DOHH2 (cell line): Measurements from ENCODE around the gene GRAP.

Experiments used
- H3F3A ChIP-seq: fragments of 200-600 bp; sonication (generic), shearing (Covaris generic); 2 replicates; pipeline ENCODE4 v1.6.0; 2016; ENCODE audit warnings: antibody characterized with exemption, mild to moderate bottlenecking; ENCODE audit not compliant: control insufficient read depth, insufficient read depth
- H3K27ac ChIP-seq: fragments of 200-600 bp; sonication (generic); 2 replicates; pipeline ENCODE4 v1.5.1; 2014; ENCODE audit warnings: low read depth, mild to moderate bottlenecking, low read length, moderate library complexity
- H3K27me3 ChIP-seq: fragments of 200-600 bp; sonication (generic); 2 replicates; pipeline ENCODE4 v1.6.1; 2014; ENCODE audit warnings: mild to moderate bottlenecking, low read length, mixed read lengths; ENCODE audit not compliant: control insufficient read depth
- H3K36me3 ChIP-seq: fragments of 200-600 bp; sonication (generic); 2 replicates; pipeline ENCODE4 v1.6.1; 2014; ENCODE audit warnings: mild to moderate bottlenecking, low read length, moderate library complexity, mixed read lengths; ENCODE audit not compliant: control insufficient read depth
- H3K4me1 ChIP-seq: fragments of 200-600 bp; sonication (generic); 2 replicates; pipeline ENCODE4 v1.6.1; 2014; ENCODE audit warnings: mild to moderate bottlenecking, low read length, mixed read lengths; ENCODE audit not compliant: control insufficient read depth
- H3K4me2 ChIP-seq: fragments of 200-600 bp; sonication (generic); 2 replicates; pipeline ENCODE4 v1.6.0; 2014; ENCODE audit warnings: mild to moderate bottlenecking, low read length, moderate library complexity
- H3K4me3 ChIP-seq: fragments of 200-600 bp; sonication (generic); 2 replicates; pipeline ENCODE4 v1.5.1; 2014; ENCODE audit warnings: mild to moderate bottlenecking, low read length, mixed read lengths
- H3K79me2 ChIP-seq: fragments of 200-600 bp; sonication (generic); 2 replicates; pipeline ENCODE4 v1.6.1; 2014; ENCODE audit warnings: mild to moderate bottlenecking, low read length, mixed read lengths; ENCODE audit not compliant: control insufficient read depth
- H3K9me2 ChIP-seq: fragments of 200-600 bp; sonication (generic); replicated peaks from 2 replicates; pipeline ENCODE4 v1.6.1; 2014; ENCODE audit warnings: mild to moderate bottlenecking, low read length, mixed read lengths; ENCODE audit not compliant: control insufficient read depth
- H3K9me3 ChIP-seq: fragments of 200-600 bp; sonication (generic); 2 replicates; pipeline ENCODE4 v1.6.1; 2014; ENCODE audit warnings: antibody characterized with exemption, low read length, mixed read lengths; ENCODE audit not compliant: control insufficient read depth, insufficient read depth
- H4K20me1 ChIP-seq: fragments of 200-600 bp; sonication (generic); 2 replicates; pipeline ENCODE4 v1.6.0; 2014; ENCODE audit warnings: low read depth, mild to moderate bottlenecking, antibody characterized with exemption, low read length, moderate library complexity; ENCODE audit not compliant: control insufficient read depth, insufficient read depth
- EZH2phosphoT487 ChIP-seq: fragments of 200-600 bp; sonication (generic); IDR thresholded peaks from 2 replicates; pipeline ENCODE4 v1.6.1; 2017; ENCODE audit warnings: borderline replicate concordance, mild to moderate bottlenecking, antibody characterized with exemption, low read length, moderate library complexity, mixed read lengths
- TF ChIP-seq, protein P1 (sequence below): fragments of 200-600 bp; sonication (generic); IDR thresholded peaks from one replicate; pipeline ENCODE4 v1.5.1; 2014; ENCODE audit warnings: antibody characterized with exemption, mild to moderate bottlenecking, low read depth, low read length; ENCODE audit not compliant: poor library complexity, severe bottlenecking

The GRAP gene

DNA sequence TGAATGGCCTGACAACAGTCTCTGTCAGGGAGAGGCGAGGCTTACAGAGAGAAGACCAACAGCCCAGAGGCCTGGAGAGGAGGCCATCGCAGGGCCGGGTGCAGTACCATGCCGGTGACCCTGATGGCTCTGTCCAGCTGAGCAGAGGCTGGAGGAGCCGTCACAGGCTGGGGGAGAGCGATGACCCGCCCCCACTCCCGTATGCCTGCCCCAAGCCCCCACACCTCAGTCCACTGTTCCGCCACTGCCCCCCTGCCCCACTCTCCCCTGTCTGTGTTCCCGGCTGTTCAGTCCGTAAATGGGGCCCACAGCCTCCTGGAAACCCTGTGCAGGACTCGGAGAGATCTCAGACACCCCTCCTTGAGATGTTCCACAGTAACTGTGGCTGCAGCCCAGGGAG, 29.4 kb downstream of the GRAP start:
- H4K20me1 ChIP-seq: 0 out of 2 replicates have a peak, but pooled peaks cover 5% of the 10 kb centered on the region

DNA sequence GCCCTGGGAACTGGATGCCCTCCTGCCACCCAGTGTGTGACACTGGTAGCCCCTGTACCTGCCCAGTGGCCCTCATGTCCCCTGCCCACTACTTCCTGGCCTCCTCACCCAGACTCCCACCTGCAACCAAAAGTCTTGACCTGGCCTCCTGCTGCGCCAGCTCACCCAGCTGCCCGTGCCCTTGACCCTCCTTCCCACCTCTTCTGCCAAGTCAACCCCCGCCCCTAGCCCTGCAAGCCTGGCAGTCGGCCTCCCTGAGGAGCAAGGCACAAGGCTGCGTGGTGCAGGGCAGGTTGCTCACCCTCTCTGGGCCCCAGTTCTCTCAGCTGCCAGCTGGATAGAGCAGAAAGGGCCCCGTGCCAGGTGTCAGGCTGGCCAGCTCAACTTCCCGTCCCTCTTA, 29.9 kb downstream of the GRAP start:
- no peaks in the 10 kb centered on the region for H3K79me2 ChIP-seq
- H3K4me1 ChIP-seq: peaks cover 15% of the 10 kb centered on the region
- H3K27ac ChIP-seq: no peak overlapping the region
- H3F3A ChIP-seq: peaks cover 5% of the 10 kb centered on the region; the same call in 1 of the 2 replicates
- peaks cover 16% of the 10 kb centered on the region for H3K36me3 ChIP-seq
- H3K4me2 ChIP-seq: no peak overlapping the region
- H4K20me1 ChIP-seq: 0 out of 2 replicates have a peak, but pooled peaks cover 5% of the 10 kb centered on the region
- H3K9me3 ChIP-seq: no peaks in the 10 kb centered on the region
- no peak for TF ChIP-seq EZH2phosphoT487
- TF ChIP-seq, protein P1, sequence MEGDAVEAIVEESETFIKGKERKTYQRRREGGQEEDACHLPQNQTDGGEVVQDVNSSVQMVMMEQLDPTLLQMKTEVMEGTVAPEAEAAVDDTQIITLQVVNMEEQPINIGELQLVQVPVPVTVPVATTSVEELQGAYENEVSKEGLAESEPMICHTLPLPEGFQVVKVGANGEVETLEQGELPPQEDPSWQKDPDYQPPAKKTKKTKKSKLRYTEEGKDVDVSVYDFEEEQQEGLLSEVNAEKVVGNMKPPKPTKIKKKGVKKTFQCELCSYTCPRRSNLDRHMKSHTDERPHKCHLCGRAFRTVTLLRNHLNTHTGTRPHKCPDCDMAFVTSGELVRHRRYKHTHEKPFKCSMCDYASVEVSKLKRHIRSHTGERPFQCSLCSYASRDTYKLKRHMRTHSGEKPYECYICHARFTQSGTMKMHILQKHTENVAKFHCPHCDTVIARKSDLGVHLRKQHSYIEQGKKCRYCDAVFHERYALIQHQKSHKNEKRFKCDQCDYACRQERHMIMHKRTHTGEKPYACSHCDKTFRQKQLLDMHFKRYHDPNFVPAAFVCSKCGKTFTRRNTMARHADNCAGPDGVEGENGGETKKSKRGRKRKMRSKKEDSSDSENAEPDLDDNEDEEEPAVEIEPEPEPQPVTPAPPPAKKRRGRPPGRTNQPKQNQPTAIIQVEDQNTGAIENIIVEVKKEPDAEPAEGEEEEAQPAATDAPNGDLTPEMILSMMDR: no peak
- no peak overlapping the region for H3K4me3 ChIP-seq
- peaks cover 3% of the 10 kb centered on the region; the same call in 1 of the 2 replicates for H3K27me3 ChIP-seq
- no peaks in the 10 kb centered on the region for H3K9me2 ChIP-seq

More for the DNA sequence above, 29.4 kb downstream of the GRAP start:
- no peaks in the 10 kb centered on the region for H3K9me3 ChIP-seq
- TF ChIP-seq EZH2phosphoT487: no peak
- TF ChIP-seq, protein P1: no peak
- no peaks in the 10 kb centered on the region for H3K79me2 ChIP-seq
- no peaks in the 10 kb centered on the region for H3K9me2 ChIP-seq
- no peak overlapping the region for H3K4me3 ChIP-seq
- H3K27me3 ChIP-seq: peaks cover 3% of the 10 kb centered on the region; the same call in 1 of the 2 replicates
- H3K4me2 ChIP-seq: no peak overlapping the region
- H3F3A ChIP-seq: peaks cover 8% of the 10 kb centered on the region; the same call in 1 of the 2 replicates
- peaks cover 18% of the 10 kb centered on the region for H3K4me1 ChIP-seq
- no peak overlapping the region for H3K27ac ChIP-seq
- peaks cover 21% of the 10 kb centered on the region for H3K36me3 ChIP-seq

DNA sequence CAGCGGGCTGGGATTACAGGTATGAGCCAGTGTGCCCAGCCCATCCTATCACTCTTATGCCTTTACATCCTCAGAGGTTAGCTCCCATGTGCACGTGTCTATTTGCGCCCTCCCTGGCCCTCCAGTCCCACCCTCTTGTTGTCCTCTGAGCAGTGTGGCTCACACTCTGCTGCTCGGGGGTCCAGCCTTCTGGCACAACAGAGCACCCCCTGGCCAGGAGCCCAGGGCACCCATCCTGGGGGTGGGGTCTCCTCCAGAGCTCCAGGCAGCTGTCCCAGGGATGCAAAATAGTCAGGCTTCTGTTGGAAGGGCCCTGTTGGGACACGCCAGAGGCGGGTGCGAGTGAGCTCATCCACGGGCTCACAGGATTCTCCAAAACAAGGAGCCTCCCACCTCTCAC, 30.5 kb downstream of the GRAP start:
- peaks cover 15% of the 10 kb centered on the region for H3K4me1 ChIP-seq
- H4K20me1 ChIP-seq: 0 out of 2 replicates have a peak, but pooled peaks cover 5% of the 10 kb centered on the region
- H3K27ac ChIP-seq: no peak overlapping the region
- H3K27me3 ChIP-seq: peaks cover 3% of the 10 kb centered on the region; the same call in 1 of the 2 replicates
- H3F3A ChIP-seq: peaks cover 5% of the 10 kb centered on the region; the same call in 1 of the 2 replicates
- H3K9me2 ChIP-seq: no peaks in the 10 kb centered on the region
- no peak for TF ChIP-seq EZH2phosphoT487
- TF ChIP-seq, protein P1: no peak
- peaks cover 10% of the 10 kb centered on the region for H3K36me3 ChIP-seq
- H3K4me2 ChIP-seq: no peak overlapping the region
- H3K4me3 ChIP-seq: no peak overlapping the region
- H3K9me3 ChIP-seq: no peaks in the 10 kb centered on the region
- no peaks in the 10 kb centered on the region for H3K79me2 ChIP-seq
